Liver (tissue), 9 donors: ENCODE data around the gene MYO15A. TPM values are rescaled to one million over a fixed set of nuclear protein-coding genes. Genes with fewer than 3 reads are reported as not detected.

Experiments used
- DNase-seq: peaks from one replicate; pipeline ENCODE4 v3.0.0-alpha.2; 2017; ENCODE audit warnings: low spot score
- H3K27ac ChIP-seq, 2 donors: one replicate each; pipeline ENCODE4 v1.7.0; 2013; ENCODE audit warnings: inconsistent platforms in 2 of 2, low read length in 2 of 2, control low read depth in 1 of 2, low read depth in 1 of 2, mild to moderate bottlenecking in 1 of 2
- H3K27me3 ChIP-seq, 4 donors: one replicate each; pipeline versions ENCODE4 v1.6.1 to v1.7.0; 2013; ENCODE audit warnings: low read length in 3 of 4, inconsistent platforms in 1 of 4, mild to moderate bottlenecking in 1 of 4, moderate library complexity in 1 of 4; ENCODE audit not compliant: control insufficient read depth in 4 of 4, insufficient read depth in 4 of 4
- H3K36me3 ChIP-seq, 4 donors: one replicate each; pipeline versions ENCODE4 v1.6.1 to v1.7.0; 2013; ENCODE audit warnings: low read length in 3 of 4, mild to moderate bottlenecking in 3 of 4, low read depth in 1 of 4, moderate library complexity in 1 of 4; ENCODE audit not compliant: control insufficient read depth in 4 of 4, insufficient read depth in 3 of 4
- H3K4me1 ChIP-seq, 4 donors: one replicate each; pipeline versions ENCODE4 v1.6.1 to v1.7.0; 2013; ENCODE audit warnings: low read length in 3 of 4, mild to moderate bottlenecking in 3 of 4, moderate library complexity in 1 of 4; ENCODE audit not compliant: control insufficient read depth in 4 of 4, insufficient read depth in 4 of 4
- H3K4me3 ChIP-seq, 3 donors: one replicate each; pipeline versions ENCODE4 v1.6.1 to v1.7.0; 2013; ENCODE audit warnings: low read length in 3 of 3, control low read depth in 1 of 3, low read depth in 1 of 3, mild to moderate bottlenecking in 1 of 3
- H3K9ac ChIP-seq, 2 donors: one replicate each; pipeline ENCODE4 v1.7.0; 2013; ENCODE audit warnings: low read length in 2 of 2, mild to moderate bottlenecking in 2 of 2, moderate library complexity in 2 of 2, control low read depth in 1 of 2, low read depth in 1 of 2
- H3K9me3 ChIP-seq, 4 donors: one replicate each; pipeline versions ENCODE4 v1.6.1 to v1.7.0; 2013; ENCODE audit warnings: low read length in 3 of 4; ENCODE audit not compliant: control insufficient read depth in 4 of 4
- ATF3 ChIP-seq: IDR thresholded peaks from 2 replicates; pipeline ENCODE4 v1.6.1; 2016; ENCODE audit warnings: antibody characterized with exemption
- CTCF ChIP-seq: fragments of 150-350 bp; IDR thresholded peaks from 2 replicates; pipeline ENCODE4 v1.5.1; 2017; ENCODE audit warnings: improper control_type of control experiment, low read depth, low read length; ENCODE audit not compliant: missing input control
- EGR1 ChIP-seq, 2 donors: IDR thresholded peaks; 2 replicates each; pipeline ENCODE4 v1.6.1; 2016 to 2018; ENCODE audit warnings: antibody characterized with exemption in 2 of 2, low read depth in 2 of 2
- FOXA1 ChIP-seq: IDR thresholded peaks from 2 replicates; pipeline ENCODE4 v1.6.1; 2016; ENCODE audit warnings: antibody characterized with exemption
- FOXA2 ChIP-seq: IDR thresholded peaks from 2 replicates; pipeline ENCODE4 v1.6.1; 2016; ENCODE audit warnings: antibody characterized with exemption
- GABPA ChIP-seq, 2 donors: IDR thresholded peaks in 1 of 2; conservative IDR thresholded peaks in 1 of 2; 2 replicates each; pipeline ENCODE4 v1.6.1; 2016; ENCODE audit warnings: antibody characterized with exemption in 2 of 2, mild to moderate bottlenecking in 1 of 2, moderate library complexity in 1 of 2
- HNF4A ChIP-seq, 2 donors: conservative IDR thresholded peaks; 2 replicates each; pipeline ENCODE4 v1.6.1; 2016; ENCODE audit warnings: antibody characterized with exemption in 2 of 2, mild to moderate bottlenecking in 2 of 2
- HNF4G ChIP-seq: IDR thresholded peaks from 2 replicates; pipeline ENCODE4 v1.6.1; 2016; ENCODE audit warnings: antibody characterized with exemption
- JUND ChIP-seq, 2 donors: IDR thresholded peaks; 2 replicates each; pipeline ENCODE4 v1.6.1; 2016; ENCODE audit warnings: antibody characterized with exemption in 2 of 2
- MAX ChIP-seq: IDR thresholded peaks from 2 replicates; pipeline ENCODE4 v1.6.1; 2016; ENCODE audit warnings: antibody characterized with exemption
- NR2F2 ChIP-seq: IDR thresholded peaks from 2 replicates; pipeline ENCODE4 v1.6.1; 2016; ENCODE audit warnings: antibody characterized with exemption
- RAD21 ChIP-seq, 2 donors: IDR thresholded peaks; 2 replicates each; pipeline ENCODE4 v1.6.1; 2016; ENCODE audit warnings: antibody characterized with exemption in 2 of 2, mild to moderate bottlenecking in 2 of 2
- REST ChIP-seq: IDR thresholded peaks from 2 replicates; pipeline ENCODE4 v1.6.1; 2016; ENCODE audit warnings: antibody characterized with exemption, mild to moderate bottlenecking
- RXRA ChIP-seq, 2 donors: IDR thresholded peaks; 2 replicates each; pipeline ENCODE4 v1.6.1; 2017 to 2018; ENCODE audit warnings: antibody characterized with exemption in 2 of 2, mild to moderate bottlenecking in 1 of 2
- SP1 ChIP-seq: IDR thresholded peaks from 2 replicates; pipeline ENCODE4 v1.6.1; 2018; ENCODE audit warnings: antibody characterized with exemption, mild to moderate bottlenecking
- TAF1 ChIP-seq: conservative IDR thresholded peaks from 2 replicates; pipeline ENCODE4 v1.6.1; 2016; ENCODE audit warnings: antibody characterized with exemption, mild to moderate bottlenecking
- YY1 ChIP-seq: IDR thresholded peaks from 2 replicates; pipeline ENCODE4 v1.6.1; 2016; ENCODE audit warnings: antibody characterized with exemption, mild to moderate bottlenecking
- ZBTB33 ChIP-seq: IDR thresholded peaks from 2 replicates; pipeline ENCODE4 v1.6.1; 2016; ENCODE audit warnings: antibody characterized with exemption
- WGBS: extraction: QIAGEN DNeasy Blood & Tissue Kit; methylation state at CpG from one replicate; pipeline ENCODE4 v1.1.7; 2013; 5-methylcytosine and 5-hydroxymethylcytosine counted together
- polyA plus RNA-seq, 2 donors: library from polyadenylated mRNA; stranded (reverse) in 1 of 2; unstranded in 1 of 2; fragments of 200-250 nt in 1 of 2; fragments of >200 nt in 1 of 2; fragmentation: Nextera tagmentation in 1 of 2; extraction: Ambion mirVana in 1 of 2; gene quantifications; one replicate each; pipeline versions ENCODE4 v1.2.1 to v1.2.3, GENCODE V29; 2013 to 2015
- total RNA-seq, 2 donors: library from RNA; depleted of rRNA; stranded (reverse); fragments of >200 nt; gene quantifications; one replicate each; pipeline ENCODE4 v1.2.3, GENCODE V29; 2014
- donor health status: healthy.
- donor health status: healthy.
- donor health status: healthy.
- donor health status: healthy.
- donor health status: healthy.

The MYO15A gene
- total and polyA plus RNA-seq, 4 donors, result 0.15 to 2.9 (median 0.97) TPM

- Histone ChIP-seq H3K9ac (no peak overlapping the region), H3K27me3 (no peaks in the 10 kb centered on the region), H3K36me3 (no peaks in the 10 kb centered on the region), H3K4me1 (peaks cover 6 to 11% (median 8%) of the 10 kb centered on the region in 4 donors), H3K4me3 (no peak overlapping the region), H3K9me3 (no peaks in the 10 kb centered on the region), H3K27ac (no peak overlapping the region)
- 93% methylated on average over 1 of the region's 1 CpG for WGBS
- no peak for DNase-seq
- TF ChIP-seq EGR1 (IDR thresholded peaks at IDR 0.05; ENCODE audit: low read depth in 2 of 2) (no peak), GABPA (IDR thresholded peaks at IDR 0.05 in 1 of 2, conservative IDR thresholded peaks at IDR 0.05 in 1 of 2) (no peak), CTCF (no peak), REST (no peak), HNF4A (conservative IDR thresholded peaks at IDR 0.05) (no peak), FOXA2 (no peak), JUND (IDR thresholded peaks at IDR 0.05) (no peak), ZBTB33 (no peak), YY1 (no peak), RAD21 (IDR thresholded peaks at IDR 0.05) (no peak), NR2F2 (no peak), FOXA1 (no peak), MAX (no peak), SP1 (no peak), HNF4G (no peak), ATF3 (no peak), RXRA (IDR thresholded peaks at IDR 0.05) (no peak), TAF1 (no peak)
Observed at GRCh38 chr17:18179196-18179595, 70.6 kb downstream of the MYO15A start.
